Neural cell (in vitro differentiated cells): ENCODE results near the gene TSPAN15.

Experiments used
- EZH2 ChIP-seq: fragments of 200-600, 300-800 bp; shearing (Covaris generic), sonication (generic); IDR thresholded peaks from 2 replicates; pipeline ENCODE4 v1.6.1; 2014; ENCODE audit warnings: antibody characterized with exemption, low read length, borderline replicate concordance, mild to moderate bottlenecking; ENCODE audit not compliant: insufficient read depth, poor library complexity, severe bottlenecking
- TF ChIP-seq, protein P1 (sequence below): fragments of 450-650 bp; IDR thresholded peaks from 2 replicates; pipeline ENCODE4 v1.5.1; 2014; ENCODE audit warnings: antibody characterized with exemption, mild to moderate bottlenecking, moderate library complexity; ENCODE audit not compliant: poor library complexity, severe bottlenecking
- TF ChIP-seq, protein P2 (sequence below): IDR thresholded peaks from 2 replicates; pipeline ENCODE4 v1.6.1; 2012; ENCODE audit warnings: borderline replicate concordance

DNA sequence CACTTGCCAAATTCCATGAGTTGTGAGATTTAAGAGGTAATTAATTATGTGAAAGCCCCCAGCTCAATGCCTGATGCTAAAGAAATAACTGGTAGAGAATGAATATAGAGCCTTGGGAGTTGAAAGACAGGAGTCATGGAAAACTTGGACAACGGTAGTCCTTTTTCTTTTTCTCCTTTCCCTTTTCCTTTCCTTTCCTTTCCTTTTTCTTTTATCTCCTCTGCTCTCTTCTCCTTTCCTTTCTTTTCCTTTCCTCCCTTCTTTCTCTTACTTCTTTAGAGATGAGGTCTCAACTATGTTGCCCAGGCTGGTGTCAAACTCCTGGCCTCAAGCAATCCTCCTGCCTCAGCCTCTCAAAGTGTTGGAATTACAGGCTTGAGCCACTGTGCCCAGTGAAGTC lies 7.9 kb upstream of the TSPAN15 start:
- TF ChIP-seq, protein P1, sequence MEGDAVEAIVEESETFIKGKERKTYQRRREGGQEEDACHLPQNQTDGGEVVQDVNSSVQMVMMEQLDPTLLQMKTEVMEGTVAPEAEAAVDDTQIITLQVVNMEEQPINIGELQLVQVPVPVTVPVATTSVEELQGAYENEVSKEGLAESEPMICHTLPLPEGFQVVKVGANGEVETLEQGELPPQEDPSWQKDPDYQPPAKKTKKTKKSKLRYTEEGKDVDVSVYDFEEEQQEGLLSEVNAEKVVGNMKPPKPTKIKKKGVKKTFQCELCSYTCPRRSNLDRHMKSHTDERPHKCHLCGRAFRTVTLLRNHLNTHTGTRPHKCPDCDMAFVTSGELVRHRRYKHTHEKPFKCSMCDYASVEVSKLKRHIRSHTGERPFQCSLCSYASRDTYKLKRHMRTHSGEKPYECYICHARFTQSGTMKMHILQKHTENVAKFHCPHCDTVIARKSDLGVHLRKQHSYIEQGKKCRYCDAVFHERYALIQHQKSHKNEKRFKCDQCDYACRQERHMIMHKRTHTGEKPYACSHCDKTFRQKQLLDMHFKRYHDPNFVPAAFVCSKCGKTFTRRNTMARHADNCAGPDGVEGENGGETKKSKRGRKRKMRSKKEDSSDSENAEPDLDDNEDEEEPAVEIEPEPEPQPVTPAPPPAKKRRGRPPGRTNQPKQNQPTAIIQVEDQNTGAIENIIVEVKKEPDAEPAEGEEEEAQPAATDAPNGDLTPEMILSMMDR, result no peak
- no peak for TF ChIP-seq EZH2
- TF ChIP-seq, protein P2, sequence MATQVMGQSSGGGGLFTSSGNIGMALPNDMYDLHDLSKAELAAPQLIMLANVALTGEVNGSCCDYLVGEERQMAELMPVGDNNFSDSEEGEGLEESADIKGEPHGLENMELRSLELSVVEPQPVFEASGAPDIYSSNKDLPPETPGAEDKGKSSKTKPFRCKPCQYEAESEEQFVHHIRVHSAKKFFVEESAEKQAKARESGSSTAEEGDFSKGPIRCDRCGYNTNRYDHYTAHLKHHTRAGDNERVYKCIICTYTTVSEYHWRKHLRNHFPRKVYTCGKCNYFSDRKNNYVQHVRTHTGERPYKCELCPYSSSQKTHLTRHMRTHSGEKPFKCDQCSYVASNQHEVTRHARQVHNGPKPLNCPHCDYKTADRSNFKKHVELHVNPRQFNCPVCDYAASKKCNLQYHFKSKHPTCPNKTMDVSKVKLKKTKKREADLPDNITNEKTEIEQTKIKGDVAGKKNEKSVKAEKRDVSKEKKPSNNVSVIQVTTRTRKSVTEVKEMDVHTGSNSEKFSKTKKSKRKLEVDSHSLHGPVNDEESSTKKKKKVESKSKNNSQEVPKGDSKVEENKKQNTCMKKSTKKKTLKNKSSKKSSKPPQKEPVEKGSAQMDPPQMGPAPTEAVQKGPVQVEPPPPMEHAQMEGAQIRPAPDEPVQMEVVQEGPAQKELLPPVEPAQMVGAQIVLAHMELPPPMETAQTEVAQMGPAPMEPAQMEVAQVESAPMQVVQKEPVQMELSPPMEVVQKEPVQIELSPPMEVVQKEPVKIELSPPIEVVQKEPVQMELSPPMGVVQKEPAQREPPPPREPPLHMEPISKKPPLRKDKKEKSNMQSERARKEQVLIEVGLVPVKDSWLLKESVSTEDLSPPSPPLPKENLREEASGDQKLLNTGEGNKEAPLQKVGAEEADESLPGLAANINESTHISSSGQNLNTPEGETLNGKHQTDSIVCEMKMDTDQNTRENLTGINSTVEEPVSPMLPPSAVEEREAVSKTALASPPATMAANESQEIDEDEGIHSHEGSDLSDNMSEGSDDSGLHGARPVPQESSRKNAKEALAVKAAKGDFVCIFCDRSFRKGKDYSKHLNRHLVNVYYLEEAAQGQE, result no peak
